LoVo (cell line): ENCODE data around the gene CRPPA.
A peak's percentile ranks its signal among the peaks of the same experiment; 100 is the strongest.

ENCODE experiments used
- DNase-seq: peaks from one replicate; pipeline ENCODE4 v3.0.0-alpha.2; 2016; ENCODE audit warnings: low spot score

The CRPPA gene

DNA sequence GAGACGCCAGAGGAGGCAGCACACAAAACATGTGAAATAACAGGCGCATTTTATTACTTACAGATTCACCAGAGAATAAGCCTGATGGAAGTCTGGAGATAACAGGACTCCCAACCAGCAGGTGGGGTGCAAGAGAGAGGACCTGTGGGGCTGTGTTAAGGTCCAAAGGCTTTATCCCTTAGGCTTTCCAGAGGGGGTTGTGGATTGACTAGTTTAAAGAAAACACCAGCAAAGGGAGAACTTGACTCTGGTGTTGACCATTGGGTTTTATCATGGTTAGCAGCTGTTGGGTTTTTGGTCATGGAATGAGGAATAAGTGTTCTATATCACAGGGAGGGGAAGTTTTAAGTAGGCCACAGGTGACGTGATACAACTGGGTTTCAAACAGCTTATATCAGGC lies 1.6 kb upstream of the CRPPA start:
- no peak for DNase-seq

DNA sequence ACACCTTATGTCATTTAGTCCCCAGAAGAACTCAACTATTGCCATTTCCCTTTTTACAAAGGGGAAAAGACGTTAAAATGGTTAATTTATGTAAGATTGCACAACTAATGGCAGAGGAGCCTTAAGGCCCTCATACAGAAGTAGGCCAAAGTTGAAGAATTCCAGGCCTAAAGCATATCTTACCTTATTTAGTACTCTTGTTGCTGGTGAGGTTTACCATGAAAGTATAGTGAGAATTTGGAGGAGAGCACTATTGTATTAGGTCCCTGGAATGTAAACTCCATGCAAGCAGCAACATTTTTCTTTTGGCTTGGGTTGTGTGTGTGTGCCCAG lies 731 bp upstream of the CRPPA start:
- no peak for DNase-seq

DNA sequence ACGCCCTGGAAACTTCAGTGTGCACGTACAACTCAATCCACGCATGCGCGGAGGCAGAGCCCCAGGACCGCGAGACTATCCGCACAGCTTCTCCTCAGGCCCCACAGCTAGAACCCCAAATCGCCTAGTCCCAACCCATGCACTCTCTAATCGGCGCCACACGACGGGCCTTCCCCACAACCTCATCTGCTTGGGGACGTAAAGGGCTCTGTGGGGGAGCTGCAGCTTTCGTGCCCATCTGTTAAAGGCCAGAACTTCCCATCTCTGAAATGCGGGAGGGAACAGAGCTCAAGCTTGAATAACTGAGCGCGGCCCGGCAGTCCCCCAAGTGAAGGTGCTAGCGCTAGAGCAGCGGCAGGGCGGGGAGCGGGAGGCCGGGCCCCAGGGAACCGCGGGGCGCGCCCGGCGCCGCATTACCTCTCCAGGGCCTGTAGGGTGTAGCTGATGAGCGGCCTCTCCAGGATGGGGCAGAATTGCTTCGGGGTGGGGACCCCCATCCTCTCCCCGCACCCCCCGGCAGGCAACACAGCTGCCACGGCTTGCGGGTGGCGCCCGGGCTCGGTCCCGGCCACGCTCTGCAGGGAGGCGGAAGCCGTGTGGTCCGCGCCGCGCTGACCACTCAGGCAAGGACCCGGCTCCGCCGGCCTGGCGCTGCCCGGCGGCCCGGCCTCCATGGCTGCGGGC lies 547 bp downstream of the CRPPA start:
- peak; percentile 98 for DNase-seq

DNA sequence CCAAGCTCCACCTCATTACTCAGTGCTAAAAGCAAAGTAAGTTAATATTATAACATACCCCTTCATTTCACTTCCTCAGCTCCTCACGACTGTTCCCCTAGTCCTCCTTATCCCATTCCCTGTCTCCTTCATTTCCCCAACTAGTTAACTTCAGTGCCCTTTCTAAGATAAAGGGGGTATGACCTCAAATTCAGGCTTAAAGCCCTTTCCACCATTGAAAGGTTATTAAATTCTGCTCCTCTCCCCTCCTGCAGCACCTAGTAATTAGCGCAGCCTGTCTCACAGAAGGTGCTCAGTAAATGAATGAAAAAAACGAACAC lies 1.0 kb downstream of the CRPPA start:
- DNase-seq = no peak

DNA sequence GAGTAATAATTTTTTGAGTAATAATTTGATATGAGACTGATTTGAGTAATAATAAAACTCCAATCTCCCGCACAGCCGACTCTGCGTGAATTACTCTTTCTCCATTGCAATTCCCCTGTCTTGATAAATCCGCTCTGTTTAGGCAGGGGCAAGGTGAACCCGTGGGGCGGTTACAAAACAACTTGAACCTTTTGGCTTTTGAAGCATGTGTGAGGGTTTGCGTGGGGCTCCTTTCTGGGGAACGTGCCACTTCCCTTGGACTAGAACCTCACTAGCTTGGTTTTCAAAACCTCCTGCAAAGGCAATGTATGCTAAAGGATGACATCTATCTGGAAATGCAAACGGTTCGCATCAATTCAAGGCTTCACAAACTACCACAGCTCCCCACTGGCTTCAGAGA lies 1.5 kb downstream of the CRPPA start:
- DNase-seq = peak; percentile 22

DNA sequence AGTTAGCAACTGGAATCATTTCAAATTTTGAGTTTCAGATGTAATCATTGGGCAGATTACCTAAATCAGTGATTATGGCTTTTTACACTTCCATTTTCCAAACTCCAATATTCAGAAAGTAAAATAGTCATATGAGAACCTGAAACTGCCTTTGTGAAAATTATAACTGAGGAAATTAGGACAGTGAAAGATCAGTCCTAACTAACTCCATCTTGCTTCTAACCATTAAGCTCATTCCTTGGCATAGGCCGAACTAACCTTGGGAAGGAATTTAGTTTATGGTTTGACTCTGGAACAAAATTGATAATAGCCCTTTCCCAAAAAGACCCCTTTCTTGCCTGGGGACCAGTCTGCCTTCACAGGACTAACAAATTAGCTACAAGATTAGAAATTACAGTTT lies 2.2 kb downstream of the CRPPA start:
- DNase-seq = no peak

DNA sequence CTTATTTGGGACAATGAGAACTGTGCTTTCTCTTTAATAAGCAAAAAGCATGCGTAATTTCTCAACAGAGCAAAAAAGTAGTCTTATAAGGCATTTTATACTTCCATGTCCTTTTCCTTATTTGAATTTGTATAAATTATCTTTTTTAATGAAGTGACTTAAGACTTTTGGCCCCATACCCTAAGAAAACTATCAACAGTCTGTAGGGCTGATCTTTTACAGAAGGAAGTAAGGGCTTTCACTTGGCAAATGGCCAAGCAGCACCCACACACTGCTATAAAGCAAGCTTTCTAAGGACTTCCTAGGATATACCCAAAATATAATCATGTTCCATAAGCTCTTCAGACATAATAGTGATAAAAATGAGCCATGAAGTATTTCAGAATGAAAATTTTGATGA lies 3.4 kb downstream of the CRPPA start:
- DNase-seq = peak; percentile 26

DNA sequence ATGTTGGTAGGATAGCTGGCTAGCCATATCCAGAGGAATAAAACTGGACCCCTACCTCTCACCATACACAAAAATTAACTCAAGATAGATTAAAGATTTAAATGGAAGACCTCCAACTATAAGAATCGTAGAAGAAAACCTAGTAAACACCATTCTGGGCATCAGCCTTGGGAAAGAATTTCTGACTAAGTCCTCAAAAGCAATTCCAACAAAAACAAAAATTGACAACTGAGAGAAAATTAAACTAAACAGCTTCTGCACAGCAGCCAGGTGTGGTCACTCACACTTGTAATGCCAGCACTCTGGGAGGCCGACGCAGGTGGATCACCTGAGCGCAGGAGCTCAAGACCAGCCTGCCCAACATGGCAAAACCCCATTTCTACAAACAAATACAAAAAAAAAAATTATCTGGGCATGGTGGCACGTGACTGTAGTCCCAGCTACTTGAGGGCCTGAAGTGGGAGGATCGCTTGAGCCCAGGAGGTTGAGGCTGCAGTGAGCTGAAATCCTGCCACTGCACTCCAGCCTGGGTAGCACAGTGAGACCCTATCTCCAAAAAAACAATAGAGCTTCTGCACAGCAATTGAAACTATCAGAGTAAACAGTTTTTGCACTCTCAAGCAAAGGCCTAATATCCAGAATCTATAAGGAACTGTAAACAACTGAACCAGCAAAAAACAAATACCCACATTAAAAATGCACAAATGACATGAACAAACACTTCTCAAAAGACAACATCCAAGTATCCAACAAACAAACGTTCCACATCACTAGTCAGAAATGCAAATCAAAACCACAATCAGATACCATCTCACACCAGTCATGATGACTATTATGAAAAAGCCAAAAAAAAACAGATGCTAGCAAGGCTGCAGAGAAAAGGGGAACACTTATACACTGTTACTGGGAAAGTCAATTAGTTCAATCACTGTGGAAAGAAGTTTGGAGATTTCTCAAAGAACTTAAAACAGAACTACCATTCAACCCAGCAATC lies 4.8 kb downstream of the CRPPA start:
- DNase-seq = peak; percentile 25

DNA sequence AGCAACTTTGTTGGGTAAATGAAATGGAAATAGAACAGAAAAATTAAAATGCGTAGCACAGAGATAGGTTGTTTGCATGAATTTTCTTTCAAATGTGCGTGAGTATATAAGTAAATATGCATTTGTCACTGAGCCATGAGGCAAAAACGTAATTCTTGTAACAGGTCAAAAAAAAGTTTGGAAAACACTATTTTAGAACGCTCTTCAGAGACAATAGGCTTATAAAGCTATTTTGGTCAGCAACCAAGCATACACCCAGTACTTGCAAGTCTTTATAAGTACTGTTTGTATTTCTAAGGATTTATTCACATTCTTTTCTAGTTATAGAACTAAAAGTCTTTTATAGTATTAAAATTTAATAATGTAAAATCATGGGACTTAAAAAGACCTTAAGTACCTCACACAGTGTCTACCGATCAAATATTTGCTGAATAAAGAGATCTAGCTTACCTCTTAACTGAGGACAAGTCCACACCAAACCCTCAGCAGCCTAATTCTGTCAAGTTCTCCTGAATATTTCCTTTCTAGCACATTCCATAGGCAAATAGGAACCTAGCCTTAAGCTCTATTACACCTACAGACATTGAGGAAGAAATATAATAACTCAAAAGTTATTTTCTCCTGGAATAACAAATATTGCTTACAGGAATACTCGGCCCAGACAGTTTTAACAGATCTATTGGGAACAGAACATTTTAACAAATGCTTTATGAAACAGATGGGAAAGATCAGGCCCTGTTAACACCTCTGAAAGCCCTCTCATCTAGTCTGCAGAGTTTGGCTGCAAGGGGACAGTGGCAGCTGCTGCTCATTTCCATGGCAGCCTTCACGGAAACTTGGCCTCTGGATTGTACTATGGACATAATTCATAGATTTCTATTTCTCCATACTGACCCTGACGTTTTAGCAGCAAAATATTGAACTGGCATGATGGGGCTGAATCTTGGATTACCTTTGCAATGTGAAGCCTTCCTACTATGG lies 8.8 kb downstream of the CRPPA start:
- DNase-seq = no peak

DNA sequence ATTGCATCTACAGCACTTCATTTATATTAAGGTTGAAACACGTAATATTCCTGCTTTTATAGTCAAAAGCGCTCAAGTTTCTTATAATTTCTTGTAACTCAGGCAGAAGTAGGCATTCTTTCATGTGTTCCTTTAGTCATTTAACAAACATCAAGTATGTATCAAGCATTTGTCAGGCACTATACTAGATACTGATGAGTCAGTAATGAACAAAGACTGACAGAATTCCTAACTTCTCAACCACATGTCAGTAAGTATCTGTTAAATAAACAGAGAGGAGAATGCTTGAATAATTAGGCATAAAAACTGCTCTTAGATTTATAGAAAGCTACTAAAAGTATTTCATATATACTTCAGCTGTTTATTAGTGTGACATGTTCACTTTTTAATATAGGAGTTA lies 9.9 kb downstream of the CRPPA start:
- DNase-seq = no peak

DNA sequence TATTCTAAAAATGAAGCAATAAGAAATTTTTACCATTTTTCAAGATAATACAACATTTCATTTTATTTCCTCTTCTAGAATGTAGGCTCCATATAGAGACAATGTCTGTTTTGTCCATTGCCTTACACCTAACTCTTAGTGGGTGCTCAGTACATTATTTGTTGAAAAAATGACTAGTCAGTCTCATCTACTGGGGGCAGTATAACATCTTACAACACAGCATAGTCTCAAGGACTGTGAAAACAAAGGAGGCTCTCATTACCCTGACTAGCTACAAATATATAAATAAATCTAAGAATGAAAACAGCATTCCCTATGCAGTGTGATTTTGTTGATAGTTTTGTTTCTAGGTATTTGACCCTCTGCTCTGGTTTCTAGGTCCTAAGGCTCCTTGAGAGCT lies 11.6 kb downstream of the CRPPA start:
- no peak for DNase-seq

DNA sequence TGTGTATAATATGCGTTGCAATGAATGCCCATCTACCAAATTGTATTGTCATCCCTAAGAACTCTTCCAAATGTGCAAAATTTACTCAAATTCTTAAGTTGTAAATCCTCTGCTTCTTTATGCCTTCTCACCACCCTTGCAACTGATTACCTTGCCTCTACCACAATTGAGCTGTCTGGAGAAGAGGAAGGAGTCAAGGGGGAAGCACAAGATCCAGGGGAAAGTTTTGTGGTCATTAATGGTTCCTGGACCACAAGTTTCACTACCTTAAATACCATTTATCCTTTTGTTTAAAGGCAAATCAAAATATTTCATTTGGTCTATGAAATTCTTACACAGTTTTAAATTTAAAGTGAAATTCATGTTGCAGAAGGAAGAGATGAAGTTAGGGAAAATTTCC lies 16.7 kb downstream of the CRPPA start:
- no peak for DNase-seq

DNA sequence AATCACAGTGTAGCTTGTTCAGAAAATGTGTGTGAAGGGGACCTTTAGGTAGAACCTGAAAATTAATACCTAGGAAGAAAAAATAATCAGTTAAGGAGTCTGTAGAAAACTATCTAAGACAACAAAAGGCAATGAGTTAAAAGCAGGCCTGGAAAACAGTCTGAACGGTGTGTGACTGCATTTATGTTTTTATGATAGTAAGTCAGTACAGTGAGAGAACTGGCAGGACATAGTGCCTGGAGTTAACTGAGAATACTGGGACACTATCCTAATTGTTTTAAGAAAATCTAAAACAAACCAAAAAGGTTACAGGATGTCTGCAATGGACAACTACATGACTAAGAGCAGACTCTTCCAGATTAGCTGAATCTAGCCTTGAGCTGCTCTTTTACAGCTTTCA lies 17.9 kb downstream of the CRPPA start:
- DNase-seq = no peak

DNA sequence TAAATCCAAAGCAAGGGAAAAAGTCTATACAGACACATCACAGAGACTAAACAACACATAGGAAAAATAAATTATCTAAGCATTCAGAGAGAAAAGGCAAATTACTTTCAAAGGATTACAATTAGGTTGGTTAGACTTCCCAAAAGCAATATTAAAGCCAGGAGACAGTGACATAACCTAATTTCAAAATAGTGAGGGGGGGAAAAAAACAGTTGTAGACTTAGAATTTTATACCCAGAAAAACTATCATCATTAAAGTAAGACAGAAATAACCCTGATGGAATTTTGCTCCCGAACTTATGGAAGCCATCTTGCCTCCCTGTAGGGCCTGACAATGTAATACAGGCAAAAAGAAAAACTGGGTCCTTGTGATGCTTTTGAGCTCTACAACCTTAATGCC lies 18.4 kb downstream of the CRPPA start:
- no peak for DNase-seq

DNA sequence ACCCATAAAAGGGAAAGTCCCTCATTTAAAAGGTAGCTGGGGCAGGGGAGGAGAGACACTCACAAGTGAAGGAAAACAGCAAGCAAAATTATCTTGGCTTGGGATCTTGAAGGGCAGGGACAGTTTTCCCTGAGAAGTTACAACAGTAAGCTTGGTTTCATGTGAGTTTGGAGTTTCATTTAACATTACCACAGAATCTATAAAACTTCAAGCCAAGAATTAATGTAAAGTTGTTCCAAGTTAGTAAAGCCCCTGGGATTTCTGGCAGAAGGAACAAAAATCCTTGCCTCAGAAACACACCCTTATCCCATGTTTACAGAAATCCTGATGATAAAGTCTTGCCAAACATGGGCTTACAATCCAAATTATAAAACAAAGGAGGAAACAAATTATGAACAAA lies 19.2 kb downstream of the CRPPA start:
- peak; percentile 22 for DNase-seq

DNA sequence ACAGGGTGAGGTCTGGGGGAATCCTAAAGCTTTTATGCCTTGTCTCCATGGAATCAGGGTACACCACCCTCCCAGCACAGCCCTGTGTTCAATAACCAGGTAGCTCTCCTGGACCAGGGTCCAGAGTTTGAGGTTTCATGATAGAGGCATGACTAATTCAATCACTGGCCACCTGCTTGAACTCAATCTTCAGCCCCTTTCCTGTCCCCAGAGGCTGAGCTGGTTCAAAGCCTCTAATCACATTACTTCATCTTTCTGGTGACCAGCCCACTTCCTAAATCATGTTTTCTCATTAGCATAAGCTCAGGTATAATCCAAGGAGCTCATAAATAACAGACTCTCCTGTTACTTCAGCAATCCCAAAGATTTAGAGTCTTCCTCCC lies 20.5 kb downstream of the CRPPA start:
- no peak for DNase-seq

DNA sequence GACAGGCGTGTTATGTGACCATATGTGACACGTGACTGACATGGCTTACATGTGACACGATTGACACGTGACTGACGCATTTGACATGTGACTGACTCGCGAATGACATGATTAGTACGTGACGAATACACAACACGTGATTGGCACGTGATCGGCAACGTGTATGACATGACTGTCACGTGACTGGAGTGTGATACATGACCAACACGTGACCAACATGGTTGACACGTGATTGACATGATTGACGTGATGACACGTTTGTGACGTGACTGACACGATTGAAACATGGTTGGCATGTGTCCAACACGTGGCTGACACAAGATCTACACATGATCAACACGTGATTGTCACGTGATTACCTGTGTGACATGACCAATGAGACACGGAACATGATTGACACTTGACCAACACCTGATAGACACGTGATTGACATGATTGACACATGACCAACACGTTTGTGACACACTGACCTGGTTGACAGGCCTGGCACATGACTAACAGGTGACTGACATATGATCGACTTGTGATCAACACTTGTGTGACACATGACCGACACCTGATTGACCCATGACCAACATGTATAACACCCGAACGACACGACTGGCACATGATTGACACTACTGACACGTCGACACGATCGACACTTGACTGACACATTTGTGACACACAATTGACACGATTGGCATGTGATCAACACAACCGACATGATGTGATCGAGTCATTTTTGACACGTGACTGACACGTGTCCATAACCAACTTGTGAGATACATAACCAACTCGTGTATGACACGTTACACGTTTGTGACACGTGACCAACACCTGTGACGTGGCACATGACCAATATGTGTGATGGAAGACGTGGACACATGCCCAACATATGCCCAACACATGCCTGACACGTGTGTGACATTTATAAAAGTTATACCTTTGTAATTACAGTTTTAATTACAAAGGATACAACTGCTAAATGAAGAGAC lies 21.1 kb downstream of the CRPPA start:
- no peak for DNase-seq

DNA sequence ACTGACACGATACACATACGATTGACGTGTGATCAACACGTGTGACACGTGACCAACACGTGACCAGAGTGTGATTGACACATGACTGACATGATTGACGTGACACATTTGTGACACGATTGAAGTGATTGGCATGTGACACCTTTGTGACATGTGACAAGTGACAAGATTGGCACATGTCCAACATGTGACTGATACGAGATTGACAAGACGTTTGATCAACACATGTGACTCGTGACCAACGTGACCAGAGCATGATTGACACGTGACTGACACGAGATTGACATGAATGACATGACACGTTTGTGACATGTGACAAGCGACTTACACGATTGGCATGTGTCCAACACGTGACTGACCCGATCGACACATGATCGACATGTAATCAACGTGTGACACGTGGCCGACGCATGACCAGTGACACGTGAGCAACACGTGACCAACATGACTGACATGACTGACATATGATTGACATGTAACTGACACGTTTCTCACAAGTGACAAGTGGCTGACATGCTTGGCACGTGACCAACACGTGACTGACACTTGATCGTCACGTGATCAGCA lies 22.0 kb downstream of the CRPPA start:
- no peak for DNase-seq

DNA sequence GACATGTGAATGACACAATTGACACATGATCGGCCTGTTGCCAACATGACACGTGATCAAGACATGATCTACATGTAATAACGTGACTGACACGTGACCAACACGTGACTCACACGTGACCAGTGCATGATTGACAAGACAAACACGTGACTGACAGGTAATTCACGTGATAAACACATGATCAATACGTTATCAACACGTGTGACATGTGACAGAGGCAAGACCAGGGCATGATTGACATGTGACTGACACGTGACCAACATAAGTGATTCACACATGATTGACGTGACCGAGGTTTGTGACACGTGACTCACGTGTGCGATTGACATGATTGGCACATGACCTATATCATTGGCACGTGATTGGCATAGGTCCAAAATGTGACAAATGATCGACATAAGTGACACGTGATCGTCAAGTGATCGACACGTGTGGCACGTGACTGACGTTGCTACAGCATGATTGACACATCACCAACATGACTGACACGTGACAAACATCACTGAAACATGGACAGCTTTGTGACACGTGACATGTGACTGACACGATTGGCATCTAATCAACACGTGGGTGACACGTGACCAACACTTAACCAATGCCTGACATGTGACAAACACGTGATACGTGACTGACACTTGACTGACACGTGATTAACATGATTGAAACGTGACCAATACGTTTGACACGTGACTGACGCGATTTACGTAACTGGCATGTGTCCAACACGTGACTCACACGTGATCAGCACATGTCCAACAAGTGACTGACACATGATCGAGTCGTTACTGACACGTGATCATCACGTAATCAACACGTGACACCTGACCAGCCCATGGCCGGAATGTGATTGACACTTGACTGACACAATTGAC lies 23.0 kb downstream of the CRPPA start:
- DNase-seq = no peak
